HG02610 (cell line): ENCODE measurements around the gene IL5RA.
A peak's percentile ranks its signal among the peaks of the same experiment; 100 is the strongest.

Experiments used
- ATAC-seq: cut with Tn5 transposase; IDR thresholded peaks from one replicate; pipeline ENCODE4 v1.9.1; 2021; ENCODE audit warnings: mild to moderate bottlenecking, moderate library complexity; ENCODE audit not compliant: unreplicated experiment

The IL5RA gene

DNA sequence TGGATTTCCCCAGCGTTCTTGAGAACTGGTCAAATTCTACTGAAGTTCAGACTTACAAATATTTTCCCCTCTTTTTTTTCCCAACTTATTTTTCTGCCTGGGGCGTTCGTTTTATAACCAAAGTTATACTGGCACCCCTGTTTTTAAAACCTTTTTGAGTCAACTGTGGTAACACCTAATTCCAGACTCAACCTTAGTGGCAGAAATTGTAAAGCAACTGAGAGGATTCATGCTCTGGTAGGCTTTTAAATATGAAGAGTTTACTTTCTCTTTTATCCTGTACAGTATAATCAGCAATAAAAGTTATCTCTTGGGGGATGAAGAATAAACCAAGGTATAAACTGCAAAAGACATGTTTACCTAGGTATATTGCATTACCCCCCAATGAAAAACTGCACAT, 2.3 kb downstream of the IL5RA start:
- no peak for ATAC-seq

DNA sequence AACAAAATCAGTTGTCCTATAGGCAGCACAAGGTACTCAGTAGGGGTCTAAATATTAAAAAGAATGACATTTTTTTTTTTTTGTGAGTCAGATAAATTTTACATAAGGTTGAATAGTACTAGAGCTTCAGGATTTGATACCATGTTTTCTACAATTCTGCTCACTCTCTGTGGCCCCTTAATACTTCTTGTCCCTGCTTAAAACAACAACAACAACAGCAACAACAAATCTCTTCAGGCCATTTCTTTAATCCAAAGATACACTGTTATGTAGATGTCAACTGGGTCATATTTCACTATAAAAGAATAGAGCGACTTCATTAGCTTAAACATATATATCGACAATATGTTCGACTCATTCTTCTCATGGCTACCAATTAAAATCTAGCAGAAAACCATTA, 3.0 kb downstream of the IL5RA start:
- ATAC-seq, result no peak

DNA sequence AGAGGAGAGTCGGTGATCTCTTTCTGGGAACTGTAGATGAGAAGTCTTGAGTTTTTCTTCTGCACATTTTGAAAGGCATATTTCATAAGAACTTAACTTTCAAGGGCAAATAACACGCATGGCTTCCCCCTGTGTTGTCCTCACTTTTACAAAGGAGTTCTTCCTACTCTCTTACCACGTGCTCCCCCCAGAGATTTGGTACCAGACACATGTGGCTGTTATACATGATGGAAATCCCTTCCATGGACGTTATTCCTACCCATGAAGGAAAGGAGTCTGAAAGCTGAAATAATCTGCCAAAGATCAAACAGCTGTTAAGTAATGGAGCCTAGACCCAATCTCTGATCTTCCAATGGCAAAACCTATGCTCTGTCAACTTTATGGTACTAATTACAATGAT, 4.4 kb downstream of the IL5RA start:
- ATAC-seq, result no peak

DNA sequence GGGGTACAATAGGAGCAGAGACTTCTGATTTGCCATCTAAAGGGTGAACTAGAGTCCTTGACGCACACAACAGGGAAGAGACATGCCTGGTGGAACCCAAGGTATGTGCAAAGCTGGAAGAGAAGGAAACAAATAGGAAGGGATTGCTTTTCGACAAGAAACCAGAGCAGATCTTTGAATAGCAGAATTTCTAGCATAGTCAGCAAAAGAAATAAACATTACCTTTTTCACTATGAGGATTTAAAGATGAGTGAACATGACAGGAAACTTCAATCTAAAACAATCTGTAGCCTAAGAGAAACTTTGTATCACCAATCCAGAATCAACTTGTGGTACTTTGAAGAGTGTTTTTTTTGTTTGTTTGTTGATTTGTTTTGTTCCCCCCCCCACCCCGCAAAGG, 4.9 kb downstream of the IL5RA start:
- ATAC-seq, result no peak

DNA sequence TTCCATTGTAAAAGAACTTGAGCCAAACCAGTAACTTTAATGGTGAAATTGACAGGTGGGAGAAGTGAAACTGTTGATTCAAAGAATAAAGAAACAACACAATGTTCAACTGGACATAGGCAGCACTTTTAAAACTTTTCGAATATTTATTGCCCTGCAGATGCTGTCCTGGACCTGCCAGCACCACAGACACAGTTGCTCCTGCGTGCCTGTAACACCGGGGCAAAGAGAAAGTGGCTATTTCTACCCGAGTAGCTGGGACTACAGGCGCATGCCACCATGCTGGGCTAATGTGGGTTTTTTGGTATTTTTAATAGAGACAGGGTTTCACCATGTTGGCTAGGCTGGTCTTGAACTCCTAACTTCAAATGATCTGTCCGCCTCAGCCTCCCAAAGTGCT, 7.4 kb downstream of the IL5RA start:
- no peak for ATAC-seq

DNA sequence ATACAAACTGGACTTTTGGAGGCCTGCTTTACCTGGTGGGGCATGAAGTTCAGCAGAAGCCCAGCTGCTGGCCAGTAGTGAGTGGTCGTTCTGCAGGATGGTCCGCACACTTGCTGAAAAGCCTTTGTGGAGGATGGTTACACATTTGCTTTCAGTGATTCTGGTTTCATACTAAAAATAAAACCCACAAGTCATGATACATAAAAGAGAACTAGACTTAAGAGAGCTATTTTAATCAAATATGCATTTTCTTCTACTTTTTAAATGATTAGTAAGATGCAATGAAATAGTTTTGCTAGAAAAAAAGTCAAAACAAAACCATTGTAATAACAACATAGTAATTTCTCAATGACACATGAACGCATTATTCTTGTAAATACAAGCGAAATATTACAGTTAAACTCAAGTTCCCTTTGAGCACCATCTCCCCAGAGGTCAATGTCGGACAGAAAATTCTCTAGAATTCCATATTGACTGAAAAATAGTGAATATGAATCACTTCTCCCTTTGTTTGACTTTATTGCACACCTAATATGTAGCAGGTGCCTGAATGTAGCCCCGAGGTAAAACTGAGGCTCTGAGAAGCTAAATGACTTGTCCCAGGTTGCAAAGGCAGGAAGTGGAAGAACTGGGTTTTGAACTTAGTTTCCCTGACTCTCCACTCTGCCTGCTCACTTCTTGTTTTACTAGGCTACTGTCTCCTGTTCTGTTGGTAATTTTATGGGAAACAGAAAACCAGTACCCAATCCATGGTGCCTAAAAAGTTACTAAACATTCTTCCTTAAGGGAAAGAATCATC, 8.3 kb downstream of the IL5RA start:
- peak; percentile 45 for ATAC-seq

DNA sequence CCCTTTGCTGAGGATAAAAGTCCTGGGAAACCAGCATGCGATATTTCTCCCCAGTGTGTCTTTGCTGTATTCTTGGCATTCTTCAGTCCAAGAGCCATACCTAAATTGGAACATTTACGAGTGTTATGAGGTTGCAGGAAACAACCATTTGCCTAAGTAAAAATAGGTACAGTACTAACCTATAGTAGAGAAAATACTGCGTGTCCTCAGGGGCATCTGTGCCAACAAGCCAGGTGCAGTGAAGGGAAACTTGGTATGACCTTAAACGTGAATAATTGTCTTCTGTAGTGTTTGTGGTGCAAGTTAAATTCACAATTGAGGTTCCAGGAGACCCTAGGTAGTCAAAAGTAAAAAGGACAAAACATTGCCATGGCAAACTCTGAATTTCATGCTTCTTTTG, 12.2 kb downstream of the IL5RA start:
- no peak for ATAC-seq

DNA sequence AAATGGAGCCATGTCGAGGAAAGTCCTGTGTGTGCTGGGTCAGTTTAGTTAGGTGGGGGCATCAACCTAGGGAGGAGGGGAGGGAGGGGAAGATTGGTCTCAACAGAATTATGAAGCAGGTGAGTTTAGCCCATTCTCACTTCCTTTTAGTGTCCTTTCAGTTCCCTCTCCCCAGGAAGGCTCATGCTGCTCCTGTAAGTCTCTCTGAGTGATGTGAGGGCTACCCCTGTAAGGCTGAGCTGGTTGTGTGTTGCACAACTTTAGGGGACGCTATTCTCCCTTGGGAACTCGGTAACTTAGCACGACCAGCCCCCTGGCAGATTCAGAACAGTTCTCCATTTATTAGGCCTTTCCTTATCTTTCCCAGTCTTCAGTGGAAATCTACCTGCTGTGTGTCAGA, 21.2 kb downstream of the IL5RA start:
- ATAC-seq, result peak; percentile 95

DNA sequence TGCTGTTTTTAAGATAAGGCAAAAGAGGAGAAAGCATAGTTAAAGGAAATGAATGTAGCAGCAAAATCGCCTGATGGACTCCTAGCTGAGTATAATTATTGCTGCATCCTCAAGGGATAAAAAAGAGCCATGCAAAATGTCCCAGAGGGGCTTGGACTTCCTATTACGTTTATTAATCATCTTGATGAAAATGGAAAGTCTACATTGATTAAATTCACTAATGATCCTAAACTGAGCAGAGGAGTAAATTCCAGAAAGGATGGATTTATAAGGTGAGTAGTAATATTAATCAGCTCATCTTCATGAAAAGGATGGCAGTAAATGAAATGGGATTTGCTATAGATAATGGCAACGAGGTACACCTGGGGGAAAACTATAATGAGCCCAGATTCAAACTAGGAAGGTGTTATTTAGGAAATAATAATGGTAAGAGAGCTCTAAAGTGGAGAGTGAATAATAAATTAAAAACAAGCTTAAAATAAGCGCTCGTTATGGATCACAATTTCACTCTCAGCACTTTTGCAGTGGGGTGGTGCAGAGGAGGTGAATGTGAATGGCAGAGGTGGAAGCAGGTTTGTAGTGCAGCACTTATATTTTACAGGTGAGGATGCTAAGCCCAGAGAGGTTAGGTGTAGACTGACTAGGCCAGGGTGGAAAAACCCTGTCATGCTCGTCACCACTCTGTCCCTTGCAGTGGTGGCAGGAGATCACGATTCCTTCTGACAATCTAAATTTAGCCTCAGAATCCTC, 22.3 kb downstream of the IL5RA start:
- ATAC-seq, result no peak

DNA sequence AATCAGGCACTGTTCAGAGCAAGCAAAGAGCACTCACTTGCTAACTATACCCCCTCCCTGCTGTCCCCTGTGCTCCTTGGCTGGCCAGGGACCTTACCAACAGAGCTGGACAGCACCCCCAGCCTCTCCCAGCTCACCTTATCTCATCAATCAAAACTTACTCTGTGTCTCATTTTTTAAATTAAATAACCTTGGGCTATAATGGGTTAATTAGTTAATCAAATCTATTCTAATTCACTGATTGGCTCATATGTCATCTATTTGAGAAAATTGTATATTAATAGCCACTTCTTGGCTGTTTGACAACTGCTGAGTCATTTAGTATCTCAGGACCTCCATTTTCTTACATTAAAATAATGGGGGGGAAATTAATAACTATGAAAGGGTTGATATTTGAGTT, 22.9 kb downstream of the IL5RA start:
- no peak for ATAC-seq

DNA sequence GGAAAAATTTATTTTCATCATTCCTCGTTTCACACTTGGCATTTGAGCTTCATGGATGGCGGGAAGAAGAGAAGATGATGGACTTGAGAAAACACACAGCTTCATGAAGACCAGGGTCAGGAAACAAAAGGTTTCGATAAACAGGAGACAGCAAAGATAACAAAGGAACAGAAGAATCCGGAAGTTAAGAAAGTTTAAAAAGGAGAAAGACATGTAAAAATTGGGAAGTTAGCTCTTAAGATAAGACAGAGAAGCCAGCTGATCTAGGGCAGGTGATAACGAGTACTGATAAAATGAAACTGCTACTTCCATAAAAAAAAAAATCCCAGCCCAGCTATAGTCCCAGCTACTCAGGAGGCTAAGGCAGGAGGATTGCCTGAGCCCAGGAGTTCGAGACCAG, 23.9 kb downstream of the IL5RA start:
- ATAC-seq, result no peak

DNA sequence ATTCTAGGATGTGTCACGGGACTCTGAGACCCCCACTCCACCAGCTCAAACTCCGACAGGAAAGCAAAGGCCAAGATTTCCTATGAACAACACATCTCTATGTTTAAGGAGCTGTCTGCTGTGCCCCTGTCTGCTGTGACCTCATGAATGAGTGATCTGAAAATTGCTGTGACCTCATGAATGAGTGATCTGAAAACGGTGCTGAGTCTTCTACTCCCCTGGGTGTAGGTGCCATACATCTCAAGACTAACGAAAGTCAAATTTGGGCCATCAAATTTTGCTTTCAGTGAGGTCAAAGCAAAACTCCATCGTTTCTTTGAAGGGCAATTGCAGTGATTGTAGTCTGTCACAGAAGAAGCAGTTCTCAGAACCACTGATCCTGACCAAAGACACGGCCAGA, 24.4 kb downstream of the IL5RA start:
- no peak for ATAC-seq

DNA sequence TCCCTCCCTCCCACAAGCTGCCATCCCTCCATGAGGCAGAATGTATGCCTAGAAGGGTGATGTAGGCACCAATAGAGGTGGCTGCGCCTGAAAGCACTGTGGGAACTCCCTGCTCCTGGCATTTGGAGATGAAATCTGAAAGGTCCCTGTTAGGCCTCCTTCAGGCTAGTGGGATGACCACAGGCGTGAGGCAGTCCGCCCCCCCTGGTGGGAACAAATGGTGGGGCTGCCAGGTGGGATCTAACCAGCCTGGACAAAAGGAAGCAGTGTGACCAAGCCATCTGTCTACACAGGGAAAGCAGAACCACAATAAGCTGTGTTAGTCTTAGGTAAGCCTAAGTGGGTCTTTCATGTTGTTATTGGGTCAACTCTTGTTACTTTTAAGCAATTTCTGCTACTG, 25.3 kb downstream of the IL5RA start:
- ATAC-seq, result no peak

DNA sequence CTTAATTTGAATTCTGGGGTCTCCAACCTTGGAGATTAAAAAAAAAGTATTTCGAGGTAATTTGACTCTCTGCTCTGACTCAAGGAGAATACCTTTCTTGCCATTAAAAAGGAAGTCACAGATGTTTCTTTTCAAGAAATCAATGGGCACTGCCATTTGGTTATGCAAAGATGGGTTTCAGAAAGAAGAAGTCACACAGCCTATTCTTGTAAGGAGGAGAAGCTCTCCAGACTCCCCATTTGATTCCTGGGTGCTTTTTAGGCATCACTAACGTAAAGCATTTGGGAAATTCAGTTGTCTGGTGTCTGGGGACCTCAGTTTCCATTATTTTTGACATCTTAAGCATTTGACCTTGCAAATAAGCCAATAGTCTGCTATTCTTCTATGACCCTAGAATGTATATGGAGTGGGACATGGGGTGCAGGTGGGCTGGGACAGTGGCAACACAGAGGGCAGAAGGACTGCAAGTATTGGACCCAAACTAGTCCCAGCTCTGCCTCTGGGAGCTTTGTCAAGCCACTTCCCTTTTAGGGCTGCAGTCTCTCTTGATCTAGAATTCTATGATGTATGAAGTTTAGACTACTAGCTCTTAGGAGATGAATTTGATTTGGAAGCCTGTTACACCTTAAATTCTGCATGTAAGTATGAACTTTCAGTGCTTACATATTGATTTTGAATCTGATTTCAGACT, 27.8 kb downstream of the IL5RA start:
- peak; percentile 88 for ATAC-seq

DNA sequence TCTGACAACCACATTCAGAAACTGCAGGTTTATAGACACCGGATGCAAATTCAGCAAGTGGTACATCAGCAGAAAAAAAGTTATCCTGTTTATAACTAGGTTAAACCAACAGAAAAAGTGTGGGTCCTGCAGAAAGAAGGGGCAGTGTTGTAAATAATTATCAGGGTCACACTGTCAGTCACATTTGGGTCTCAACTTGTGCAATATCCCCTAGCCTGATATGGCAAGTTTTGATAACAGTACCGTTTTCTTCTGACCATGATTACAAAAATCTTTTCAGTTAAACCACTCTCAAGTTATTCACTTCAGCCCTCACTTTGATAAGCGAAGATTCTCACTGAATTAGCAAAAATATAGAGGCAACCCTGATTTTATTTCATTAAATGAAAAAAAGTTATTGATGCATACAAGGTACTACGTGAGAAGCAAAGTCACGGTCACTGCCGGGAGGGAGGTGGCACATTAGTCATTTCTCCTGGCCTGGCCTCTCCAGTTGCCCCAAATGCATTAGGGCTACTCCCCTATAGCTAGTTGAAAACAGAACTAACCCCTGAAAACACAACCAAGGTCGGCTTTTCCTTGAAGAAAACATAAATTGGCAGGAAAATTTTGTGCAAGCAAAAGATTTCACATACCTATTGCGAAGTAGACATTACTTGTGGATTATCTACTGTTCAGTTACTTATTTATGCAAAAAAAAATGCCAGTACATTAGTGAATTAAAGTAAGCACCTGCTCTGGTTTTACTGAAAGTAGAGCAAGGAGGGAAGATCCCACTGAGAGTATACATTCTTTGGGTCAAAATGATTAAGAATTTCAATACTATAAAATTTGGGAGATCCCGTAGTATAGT, 28.6 kb downstream of the IL5RA start:
- peak; percentile 46 for ATAC-seq

DNA sequence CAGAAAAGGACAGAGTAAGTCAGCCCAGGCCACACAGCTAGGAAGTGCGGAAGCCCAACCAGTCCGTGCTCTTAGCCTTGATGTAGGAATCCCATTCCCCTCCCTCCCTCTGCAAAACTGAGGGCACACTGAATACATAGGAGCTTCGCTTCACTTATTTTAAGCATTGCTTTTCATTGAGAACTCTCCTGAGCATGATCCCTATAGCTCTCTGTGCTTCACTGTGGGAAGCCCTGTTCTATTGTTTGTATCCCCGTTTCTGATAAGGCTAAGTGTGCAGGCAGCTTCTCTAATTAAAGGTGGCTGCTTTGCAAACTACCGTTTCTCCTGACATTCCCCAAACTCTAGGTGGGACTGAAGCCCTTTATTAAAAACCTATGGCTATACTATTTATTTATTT, 29.9 kb downstream of the IL5RA start:
- ATAC-seq, result no peak

DNA sequence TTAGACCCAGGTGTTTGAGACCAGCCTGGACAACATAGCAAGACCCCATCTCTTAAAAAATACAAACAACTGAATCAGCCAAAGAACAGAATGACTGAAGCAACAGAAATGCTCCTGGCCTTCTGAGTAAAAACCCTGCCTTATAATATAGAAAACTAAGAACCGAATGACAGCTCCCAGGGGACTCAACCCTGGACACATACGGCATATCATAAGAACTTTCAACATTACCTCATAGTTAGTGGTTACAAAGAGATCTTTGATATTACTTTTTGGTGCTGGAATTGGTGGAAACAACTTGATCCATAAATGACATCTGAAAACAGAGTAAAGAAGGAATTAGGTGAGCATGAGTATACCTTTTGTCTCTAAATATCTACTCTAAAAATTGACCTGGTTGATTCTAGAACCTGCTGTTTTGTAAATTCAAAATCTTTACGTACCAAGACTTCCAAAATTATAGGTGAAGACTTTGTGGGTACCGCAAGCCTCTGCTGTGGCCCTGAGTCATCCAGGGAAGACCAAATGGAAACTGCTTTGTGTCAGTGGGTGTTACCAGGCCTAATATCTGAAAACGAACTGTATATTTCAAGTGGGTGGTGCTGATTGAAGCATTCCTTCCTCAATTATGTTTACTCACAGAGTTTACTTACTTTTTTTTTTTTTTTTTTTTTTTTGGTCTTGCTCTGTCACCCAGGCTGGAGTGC, 35.5 kb downstream of the IL5RA start:
- ATAC-seq, result peak; percentile 73

DNA sequence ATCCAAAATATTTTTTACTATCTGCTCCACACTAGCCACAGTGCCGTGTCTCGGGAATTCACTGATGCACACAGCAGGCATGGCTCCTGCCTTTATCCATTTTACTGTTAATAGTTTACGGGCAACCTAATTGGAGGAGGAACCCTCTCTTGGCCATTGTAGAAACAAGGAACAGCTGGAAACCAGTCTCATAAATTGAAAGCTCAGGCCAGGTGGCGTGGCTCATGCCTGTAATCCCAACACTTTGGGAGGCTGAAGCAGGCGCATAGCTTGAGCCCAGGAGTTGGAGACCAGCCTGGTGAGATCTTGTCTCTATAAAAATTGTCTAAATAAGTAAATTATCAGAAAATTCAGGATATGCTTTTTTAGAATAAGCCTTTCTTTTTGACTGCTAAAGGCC, 39.0 kb downstream of the IL5RA start:
- ATAC-seq, result no peak

DNA sequence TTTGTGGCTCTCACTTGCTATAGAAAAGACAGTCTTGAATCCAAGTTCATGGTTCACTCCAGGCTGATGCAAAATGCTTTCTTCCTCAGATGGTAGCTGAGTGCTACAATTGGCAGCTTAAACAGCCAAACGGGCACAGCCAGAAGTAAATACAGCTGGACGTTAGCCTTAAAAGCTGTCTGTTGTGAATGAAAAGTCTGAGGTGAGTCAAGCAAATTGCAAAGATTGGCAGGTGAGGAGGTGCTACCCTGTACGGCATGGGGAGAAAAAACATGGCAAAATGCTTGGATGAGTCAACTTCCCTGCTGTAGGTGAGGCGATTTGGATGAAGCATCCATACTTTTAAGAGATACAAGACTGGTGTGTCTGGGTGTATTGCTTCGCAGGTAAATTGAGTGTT, 40.5 kb downstream of the IL5RA start:
- ATAC-seq, result no peak

DNA sequence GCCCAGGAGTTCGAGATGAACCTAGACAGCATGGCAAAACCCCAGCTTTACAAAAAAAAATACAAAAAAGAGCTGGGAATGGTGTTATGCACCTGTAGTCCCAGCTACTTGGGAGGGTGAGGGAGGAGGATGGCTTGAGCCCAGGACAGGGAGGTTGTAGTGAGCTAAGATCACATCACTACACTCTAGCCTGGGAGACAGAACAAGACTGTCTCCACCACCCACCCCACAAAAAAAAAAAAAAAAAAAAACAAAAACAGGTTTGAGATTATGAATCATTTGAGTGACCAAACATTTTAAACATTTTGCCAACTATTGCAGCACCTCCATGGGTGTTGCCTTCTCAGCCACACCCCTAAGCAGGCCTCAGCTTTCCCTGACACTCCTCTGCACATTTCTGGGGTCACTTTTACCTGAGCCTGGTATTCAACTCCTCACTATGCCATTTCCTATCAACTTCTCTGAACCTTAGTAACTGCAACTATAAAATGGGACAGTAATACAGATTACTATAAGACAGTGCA, 41.8 kb downstream of the IL5RA start:
- ATAC-seq, result no peak
